PFSK-1 (cell line): Measurements from ENCODE around the gene C12orf43.

ENCODE experiments used
- POLR2AphosphoS5 ChIP-seq: IDR thresholded peaks from 2 replicates; pipeline ENCODE4 v1.6.1; 2012; ENCODE audit warnings: low read depth, mild to moderate bottlenecking, control low read depth, low read length, moderate library complexity
- TF ChIP-seq, protein P1 (sequence below), 2 experiments: IDR thresholded peaks; 2 replicates each; pipeline versions ENCODE4 v1.6.1 to v1.8.0; 2011 to 2012; ENCODE audit warnings: low read depth in 2 of 2, low read length in 2 of 2, control low read depth in 1 of 2, inconsistent platforms in 1 of 2, mild to moderate bottlenecking in 1 of 2, moderate library complexity in 1 of 2; ENCODE audit not compliant: insufficient read depth in 1 of 2

DNA sequence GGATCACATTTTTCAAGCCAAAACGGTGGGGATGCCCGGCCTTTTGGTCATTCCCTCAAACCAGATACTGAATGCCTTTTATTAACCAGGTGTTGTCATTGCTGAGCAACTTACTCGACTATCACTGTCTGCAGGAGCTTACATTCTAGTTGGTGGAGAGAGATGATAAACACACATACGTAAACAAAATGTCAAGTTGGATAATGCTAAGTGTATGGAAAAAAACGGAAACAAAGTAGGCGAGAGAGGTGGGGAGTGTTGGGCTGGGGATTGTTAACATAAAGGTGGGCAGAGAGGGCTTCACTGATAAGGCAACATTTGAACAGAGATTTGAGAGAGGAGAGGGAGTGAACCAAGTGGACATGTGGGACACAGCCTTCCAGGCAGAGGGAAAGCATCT lies 4.5 kb downstream of the C12orf43 start:
- TF ChIP-seq POLR2AphosphoS5 = no peak
- TF ChIP-seq, protein P1, sequence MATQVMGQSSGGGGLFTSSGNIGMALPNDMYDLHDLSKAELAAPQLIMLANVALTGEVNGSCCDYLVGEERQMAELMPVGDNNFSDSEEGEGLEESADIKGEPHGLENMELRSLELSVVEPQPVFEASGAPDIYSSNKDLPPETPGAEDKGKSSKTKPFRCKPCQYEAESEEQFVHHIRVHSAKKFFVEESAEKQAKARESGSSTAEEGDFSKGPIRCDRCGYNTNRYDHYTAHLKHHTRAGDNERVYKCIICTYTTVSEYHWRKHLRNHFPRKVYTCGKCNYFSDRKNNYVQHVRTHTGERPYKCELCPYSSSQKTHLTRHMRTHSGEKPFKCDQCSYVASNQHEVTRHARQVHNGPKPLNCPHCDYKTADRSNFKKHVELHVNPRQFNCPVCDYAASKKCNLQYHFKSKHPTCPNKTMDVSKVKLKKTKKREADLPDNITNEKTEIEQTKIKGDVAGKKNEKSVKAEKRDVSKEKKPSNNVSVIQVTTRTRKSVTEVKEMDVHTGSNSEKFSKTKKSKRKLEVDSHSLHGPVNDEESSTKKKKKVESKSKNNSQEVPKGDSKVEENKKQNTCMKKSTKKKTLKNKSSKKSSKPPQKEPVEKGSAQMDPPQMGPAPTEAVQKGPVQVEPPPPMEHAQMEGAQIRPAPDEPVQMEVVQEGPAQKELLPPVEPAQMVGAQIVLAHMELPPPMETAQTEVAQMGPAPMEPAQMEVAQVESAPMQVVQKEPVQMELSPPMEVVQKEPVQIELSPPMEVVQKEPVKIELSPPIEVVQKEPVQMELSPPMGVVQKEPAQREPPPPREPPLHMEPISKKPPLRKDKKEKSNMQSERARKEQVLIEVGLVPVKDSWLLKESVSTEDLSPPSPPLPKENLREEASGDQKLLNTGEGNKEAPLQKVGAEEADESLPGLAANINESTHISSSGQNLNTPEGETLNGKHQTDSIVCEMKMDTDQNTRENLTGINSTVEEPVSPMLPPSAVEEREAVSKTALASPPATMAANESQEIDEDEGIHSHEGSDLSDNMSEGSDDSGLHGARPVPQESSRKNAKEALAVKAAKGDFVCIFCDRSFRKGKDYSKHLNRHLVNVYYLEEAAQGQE (IDR thresholded peaks at IDR 0.05; ENCODE audit: insufficient read depth in 1 of 2, low read depth in 2 of 2, low read length in 2 of 2) = no peak
